SK-N-SH (cell line): Measurements from ENCODE around the gene MAP3K1.

Source experiments
- CTCF ChIP-seq: fragments of 200-600 bp; sonication (generic); IDR thresholded peaks from 2 replicates; pipeline ENCODE4 v1.6.1; 2017; ENCODE audit warnings: antibody characterized with exemption, mild to moderate bottlenecking, moderate library complexity
- EP300 ChIP-seq, 2 experiments: IDR thresholded peaks; 2 replicates each; pipeline versions ENCODE4 v1.4.0 to v1.6.1; 2012; ENCODE audit warnings: borderline replicate concordance in 1 of 2, low read depth in 1 of 2, low read length in 1 of 2
- EZH2phosphoT487 ChIP-seq: fragments of 200-600 bp; sonication (generic); IDR thresholded peaks from 2 replicates; pipeline ENCODE4 v1.6.1; 2017; ENCODE audit warnings: low read depth, mixed run types, mild to moderate bottlenecking, antibody characterized with exemption, moderate library complexity, borderline replicate concordance
- FOXJ3 ChIP-seq: sonication (generic); formaldehyde crosslinking; IDR thresholded peaks from 2 replicates; pipeline ENCODE4 v1.5.1; 2020; ENCODE audit warnings: mild to moderate bottlenecking, missing genetic modification reagents
- NRF1 ChIP-seq: IDR thresholded peaks from 2 replicates; pipeline ENCODE4 v1.6.1; 2012; ENCODE audit warnings: low read depth, mild to moderate bottlenecking, low read length
- RFX5 ChIP-seq: IDR thresholded peaks from 2 replicates; pipeline ENCODE4 v1.6.1; 2012; ENCODE audit warnings: mild to moderate bottlenecking, improper control_type of control experiment, low read length

- TF ChIP-seq CTCF = no peak
- TF ChIP-seq EP300 (IDR thresholded peaks at IDR 0.05; ENCODE audit: borderline replicate concordance in 1 of 2, low read depth in 1 of 2, low read length in 1 of 2) = no peak
- TF ChIP-seq NRF1 = no peak
- no peak for TF ChIP-seq RFX5
- TF ChIP-seq EZH2phosphoT487 = no peak
- TF ChIP-seq FOXJ3 (CRISPR knock-in tag) = no peak
Measured at GRCh38 chr5:56840597-56840996, 25.2 kb downstream of the MAP3K1 start.
